ENCODE data around the gene HVCN1.
A peak's percentile ranks its signal among the peaks of the same experiment; 100 is the strongest.
"Not testable (repeated sequence)": the region's sequence is repeated elsewhere in the genome, so short reads cannot be mapped to it uniquely, and the experiment has no call there.

Gene HVCN1

GRCh38 chr12:110616471-110617115 lies 72.3 kb downstream of the HVCN1 start:
- no peak for DNase-seq (ENCODE audit: low read depth)

DNA sequence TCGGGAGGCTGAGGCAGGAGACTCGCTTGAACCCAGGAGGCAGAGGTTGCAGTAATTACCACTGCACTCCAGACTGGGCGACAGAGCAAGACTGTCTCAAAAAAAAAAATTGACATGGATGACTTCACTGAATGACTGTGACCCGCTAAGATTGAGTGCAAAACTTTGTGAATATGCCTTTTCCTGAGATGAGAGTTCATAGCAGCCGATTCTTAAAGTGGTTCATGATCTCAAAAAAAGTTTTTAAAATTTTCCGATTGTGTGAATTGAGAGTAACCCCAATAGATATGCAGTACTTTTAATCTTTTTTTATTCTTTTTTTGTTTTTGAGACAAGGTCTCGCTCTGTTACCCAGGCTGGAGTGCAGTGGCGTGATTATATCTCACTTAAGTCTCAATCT lies 73.7 kb downstream of the HVCN1 start:
- no peak for DNase-seq (ENCODE audit: low read depth)

DNA sequence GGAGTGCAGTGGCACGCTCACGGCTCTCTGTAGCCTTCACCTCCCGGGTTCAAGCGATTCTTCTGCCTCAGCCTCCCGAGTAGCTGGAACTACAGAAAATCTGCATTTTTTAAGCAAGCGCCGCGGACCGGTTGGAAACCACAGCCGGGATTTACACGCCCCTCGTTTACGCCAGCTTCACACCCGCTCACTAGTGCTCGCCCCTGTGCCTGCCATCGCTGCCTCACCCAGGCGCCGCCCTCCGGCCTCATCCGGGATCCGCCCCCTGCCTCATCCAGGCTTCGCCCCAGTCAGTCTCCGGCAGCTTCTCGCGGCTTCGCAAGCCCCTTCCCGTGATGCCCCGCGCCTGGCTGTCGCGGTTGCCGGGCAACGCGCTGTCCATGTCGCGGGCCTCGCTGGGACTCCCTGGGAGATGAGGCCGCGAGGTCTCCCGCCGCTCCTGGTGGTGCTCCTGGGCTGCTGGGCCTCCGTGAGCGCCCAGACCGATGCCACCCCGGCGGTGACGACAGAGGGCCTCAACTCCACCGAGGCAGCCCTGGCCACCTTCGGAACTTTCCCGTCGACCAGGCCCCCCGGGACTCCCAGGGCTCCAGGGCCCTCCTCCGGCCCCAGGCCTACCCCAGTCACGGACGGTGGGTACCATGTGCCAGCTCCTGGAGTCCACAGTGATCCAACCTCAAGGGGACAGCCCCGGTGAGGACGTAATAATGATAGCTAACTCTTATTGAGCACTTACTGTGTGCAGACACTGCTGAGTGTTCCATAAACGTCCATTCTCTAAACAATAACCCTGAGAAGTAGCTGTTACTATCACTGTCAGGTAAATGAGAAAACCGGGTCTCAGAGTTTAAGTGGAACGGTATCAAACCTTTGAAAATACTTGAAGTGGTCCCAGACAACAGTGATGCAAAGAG lies 74.9 kb downstream of the HVCN1 start, which contains the start of gene TCTN1:
TSS of gene TCTN1 (plus strand) at position 359 of the 914 bp plus-strand sequence. CDS start at position 413, 54 bp downstream.
- peak; percentile 61 for DNase-seq (ENCODE audit: low read depth)

DNA sequence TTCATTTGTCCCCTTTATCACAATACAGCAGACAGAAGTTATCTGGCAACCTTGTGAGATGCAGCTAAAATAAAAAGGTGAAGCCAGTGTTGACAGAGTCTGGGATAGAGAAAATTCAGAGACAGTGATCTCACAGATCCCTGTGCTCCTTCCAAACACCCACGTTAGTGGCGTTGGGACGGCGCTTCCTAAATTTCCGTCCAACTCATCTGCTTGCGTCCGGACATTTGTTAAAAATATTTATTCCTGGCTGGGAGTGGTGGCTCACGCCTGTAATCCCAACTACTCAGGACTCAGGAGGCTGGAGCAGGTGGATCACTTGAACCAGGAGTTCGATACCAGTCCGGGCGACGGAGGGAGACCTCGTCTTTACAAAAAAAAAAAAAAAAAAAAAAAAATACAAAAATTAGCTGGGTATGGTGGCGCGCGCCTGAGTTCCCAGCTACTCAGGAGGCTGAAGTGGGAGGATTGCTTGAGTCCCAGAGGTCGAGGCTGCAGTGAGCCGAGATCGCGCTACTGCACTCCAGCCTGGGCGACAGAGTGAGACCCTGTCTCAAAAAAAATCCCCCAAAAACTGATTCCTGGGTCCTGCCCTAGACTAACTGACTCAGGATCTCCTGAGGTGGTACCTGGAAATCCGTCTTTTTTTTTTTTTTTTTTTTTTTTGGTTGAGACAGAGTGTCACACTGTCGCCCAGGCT lies 75.7 kb downstream of the HVCN1 start:
- DNase-seq (ENCODE audit: low read depth), result no peak

DNA sequence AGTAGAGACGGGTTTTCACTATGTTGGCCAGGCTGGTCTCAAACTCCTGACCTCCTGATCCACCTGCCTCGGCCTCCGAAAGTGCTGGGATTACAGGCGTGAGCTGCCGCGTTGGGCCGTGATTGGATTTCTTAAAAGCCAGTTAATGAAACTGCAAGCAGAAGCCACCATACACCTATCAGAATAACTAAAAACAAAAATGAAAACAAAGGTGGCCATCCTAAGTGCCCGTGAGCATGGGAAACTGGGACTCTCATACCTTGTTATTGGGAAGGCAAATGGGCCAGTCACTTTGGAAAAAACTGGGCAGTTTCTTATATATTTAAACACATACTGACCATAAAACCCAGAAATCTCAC lies 82.7 kb downstream of the HVCN1 start:
- DNase-seq (ENCODE audit: low read depth), result no peak

DNA sequence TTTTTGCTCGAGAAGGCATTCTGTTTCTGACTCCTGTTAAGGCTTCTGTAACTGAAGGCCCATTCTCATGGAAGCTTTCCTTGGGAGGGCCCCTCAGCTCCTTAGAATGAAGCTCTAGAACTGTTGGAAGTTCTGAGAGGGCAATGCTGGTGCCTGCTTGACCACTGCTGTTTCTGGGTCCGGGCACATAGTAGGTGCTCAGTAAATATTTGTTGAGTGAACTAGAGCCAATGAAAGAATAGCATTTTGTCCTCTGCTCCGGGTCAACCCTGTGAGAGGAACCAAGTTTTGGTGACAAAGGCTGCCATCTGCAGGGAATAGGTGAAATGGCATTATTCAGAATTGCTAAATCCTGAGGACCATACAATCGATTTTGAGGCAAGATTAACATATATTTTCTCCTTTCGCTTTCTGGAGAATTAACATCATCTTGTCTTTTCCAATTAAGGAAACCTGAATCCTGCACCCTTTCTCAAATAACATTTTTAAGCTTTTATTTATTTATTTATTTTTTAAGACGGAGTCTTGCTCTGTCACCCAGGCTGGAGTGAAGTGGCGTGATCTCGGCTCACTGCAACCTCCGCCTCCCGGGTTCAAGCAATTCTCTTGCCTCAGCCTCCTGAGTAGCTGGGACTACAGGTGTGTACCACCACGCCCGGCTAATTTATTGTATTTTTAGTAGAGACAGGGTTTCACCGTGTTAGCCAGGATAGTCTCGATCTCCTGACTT lies 86.7 kb downstream of the HVCN1 start:
- DNase-seq (ENCODE audit: low read depth), result not testable (repeated sequence)

DNA sequence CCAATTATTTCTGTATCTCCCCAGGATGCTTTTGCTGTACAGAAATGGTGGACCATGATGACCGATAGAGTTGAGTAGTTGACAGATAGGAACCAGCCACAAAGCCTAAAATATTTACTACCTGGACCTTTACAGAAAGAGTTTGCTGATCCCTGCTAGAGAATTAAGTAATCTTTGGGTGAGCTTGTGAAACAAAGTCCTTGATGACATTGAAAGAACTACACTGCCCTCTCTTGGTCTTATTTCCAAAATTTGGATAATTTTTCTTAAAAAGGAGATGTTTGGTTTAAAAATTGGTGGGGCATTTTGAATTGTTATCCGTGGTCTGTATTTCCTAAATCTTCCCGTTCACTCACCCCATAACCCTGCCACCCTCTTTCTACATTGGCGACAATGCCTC lies 88.7 kb downstream of the HVCN1 start:
- DNase-seq (ENCODE audit: low read depth), result no peak

- DNase-seq (ENCODE audit: low read depth), result no peak
Observed at GRCh38 chr12:110599334-110599733, 89.6 kb downstream of the HVCN1 start.

Data from GM04503 (cell line).